Astrocyte of the spinal cord (primary cell): ENCODE measurements around the gene CSRP3.

Experiments used
- DNase-seq: peaks from one replicate; pipeline ENCODE4 v3.0.0; 2011; ENCODE audit warnings: low read depth, low spot score
- H3K4me3 ChIP-seq: 2 replicates; pipeline ENCODE4 v1.5.1; 2011; ENCODE audit warnings: low read depth, mild to moderate bottlenecking, low read length, moderate library complexity
- in situ Hi-C: cut with HindIII; loops from 2 replicates; pipeline ENCODE4 v1.10.0; 2017; ENCODE audit warnings: low sequenced_read_pairs
- TF ChIP-seq, protein P1 (sequence below): IDR thresholded peaks from 2 replicates; pipeline ENCODE4 v1.5.1; 2012; ENCODE audit warnings: low read depth, mild to moderate bottlenecking, low read length, inconsistent platforms

The CSRP3 gene

DNA sequence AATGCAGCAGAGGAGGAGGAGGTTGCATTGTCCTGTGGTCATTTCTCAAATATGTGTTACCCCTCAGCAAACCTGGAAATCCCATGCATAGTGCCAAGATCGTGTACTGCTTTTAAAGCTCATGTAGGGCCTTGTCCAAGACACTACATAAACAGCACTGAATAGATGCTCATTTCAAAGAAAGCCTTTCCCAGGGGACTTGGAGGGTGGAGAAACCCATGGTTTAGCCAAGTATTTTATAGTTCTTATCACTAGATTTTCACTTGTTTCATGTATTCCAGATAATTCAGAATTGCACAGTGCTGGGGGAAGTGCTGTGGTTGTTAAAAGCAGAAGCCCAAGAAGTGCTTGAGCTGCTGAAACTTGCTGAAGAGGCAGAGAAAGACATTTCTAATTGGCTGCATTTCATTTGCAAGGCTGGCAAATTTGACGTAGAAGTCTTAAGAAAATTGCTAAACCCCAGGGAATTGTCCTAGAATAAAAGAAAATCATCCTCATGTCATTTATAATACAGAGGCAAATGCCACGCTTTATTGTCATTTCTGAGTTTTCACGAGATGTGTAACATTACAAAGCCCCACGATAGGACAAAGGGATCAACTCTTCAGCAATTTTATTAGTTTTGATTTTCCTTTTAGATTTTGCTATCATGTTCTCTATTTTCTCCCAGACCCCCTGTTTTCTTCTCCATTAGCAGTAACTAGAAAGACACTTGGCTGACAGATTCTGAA lies 20.1 kb downstream of the CSRP3 start:
- in situ Hi-C loops, result no loop called here

DNA sequence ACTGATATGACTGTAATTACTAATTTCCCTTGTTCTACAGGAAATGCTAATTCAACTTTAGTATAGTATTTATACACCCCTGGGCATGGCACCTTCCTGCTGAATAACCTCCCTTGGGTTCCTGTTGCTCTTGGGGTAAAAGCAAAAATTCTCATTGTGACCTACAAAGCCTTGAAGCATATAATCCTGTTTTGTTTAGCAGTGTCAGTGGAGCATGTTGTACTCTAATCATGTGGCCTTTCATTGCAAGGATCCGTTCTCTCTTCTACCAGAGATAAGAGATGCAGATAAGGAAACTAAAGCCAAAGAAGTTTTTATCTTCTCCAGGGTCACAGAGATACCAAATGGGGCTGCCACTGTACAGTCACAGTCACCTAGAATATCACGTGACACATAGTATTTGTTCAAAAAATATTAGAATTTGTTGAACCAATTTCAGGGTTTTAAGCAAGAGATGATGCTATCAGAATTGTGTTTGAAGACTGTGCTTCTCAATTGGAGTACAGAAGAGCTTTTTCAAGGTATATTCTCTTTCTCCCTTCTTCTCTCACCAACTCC lies 25.1 kb downstream of the CSRP3 start:
- H3K4me3 ChIP-seq, result no peak overlapping the region
- in situ Hi-C loops, result no loop called here
- TF ChIP-seq, protein P1, sequence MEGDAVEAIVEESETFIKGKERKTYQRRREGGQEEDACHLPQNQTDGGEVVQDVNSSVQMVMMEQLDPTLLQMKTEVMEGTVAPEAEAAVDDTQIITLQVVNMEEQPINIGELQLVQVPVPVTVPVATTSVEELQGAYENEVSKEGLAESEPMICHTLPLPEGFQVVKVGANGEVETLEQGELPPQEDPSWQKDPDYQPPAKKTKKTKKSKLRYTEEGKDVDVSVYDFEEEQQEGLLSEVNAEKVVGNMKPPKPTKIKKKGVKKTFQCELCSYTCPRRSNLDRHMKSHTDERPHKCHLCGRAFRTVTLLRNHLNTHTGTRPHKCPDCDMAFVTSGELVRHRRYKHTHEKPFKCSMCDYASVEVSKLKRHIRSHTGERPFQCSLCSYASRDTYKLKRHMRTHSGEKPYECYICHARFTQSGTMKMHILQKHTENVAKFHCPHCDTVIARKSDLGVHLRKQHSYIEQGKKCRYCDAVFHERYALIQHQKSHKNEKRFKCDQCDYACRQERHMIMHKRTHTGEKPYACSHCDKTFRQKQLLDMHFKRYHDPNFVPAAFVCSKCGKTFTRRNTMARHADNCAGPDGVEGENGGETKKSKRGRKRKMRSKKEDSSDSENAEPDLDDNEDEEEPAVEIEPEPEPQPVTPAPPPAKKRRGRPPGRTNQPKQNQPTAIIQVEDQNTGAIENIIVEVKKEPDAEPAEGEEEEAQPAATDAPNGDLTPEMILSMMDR, result no peak
- DNase-seq, result no peak

More for the DNA sequence above, 20.1 kb downstream of the CSRP3 start:
- DNase-seq, result no peak
- TF ChIP-seq, protein P1, result no peak
- no peak overlapping the region for H3K4me3 ChIP-seq

DNA sequence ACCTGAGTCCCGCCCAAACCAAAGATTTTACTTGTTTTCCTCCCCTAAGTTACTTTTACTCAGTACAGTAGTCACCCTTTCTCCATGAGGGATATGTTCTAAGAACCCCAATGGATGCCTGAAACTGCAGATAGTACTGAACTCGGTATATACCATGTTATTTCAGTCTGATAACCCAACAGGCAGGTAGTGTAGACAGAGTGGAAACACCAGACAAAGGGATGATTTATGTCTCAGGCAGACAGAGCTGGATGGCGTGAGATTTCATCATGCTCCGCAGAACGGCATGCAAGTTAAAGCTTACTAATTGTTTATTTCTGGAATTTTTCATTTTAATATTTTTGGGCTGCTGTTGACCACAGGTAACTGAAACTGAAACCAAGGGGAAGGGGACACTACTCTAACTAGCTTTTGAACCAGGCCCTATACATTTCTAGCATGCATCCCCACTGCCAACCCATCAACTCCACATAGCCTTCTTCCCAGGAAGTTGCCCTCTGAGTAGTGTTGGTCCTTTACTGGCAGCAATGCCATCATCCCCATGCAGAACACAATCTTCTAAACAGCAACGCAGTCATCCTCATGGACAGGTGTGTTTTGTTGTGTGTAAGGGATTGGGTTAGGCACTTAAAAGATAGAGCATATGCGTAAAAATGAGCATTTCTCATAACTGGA lies 27.7 kb downstream of the CSRP3 start:
- no peak for DNase-seq
- H3K4me3 ChIP-seq, result no peak overlapping the region
- in situ Hi-C loops, result no loop called here
- TF ChIP-seq, protein P1, result no peak

DNA sequence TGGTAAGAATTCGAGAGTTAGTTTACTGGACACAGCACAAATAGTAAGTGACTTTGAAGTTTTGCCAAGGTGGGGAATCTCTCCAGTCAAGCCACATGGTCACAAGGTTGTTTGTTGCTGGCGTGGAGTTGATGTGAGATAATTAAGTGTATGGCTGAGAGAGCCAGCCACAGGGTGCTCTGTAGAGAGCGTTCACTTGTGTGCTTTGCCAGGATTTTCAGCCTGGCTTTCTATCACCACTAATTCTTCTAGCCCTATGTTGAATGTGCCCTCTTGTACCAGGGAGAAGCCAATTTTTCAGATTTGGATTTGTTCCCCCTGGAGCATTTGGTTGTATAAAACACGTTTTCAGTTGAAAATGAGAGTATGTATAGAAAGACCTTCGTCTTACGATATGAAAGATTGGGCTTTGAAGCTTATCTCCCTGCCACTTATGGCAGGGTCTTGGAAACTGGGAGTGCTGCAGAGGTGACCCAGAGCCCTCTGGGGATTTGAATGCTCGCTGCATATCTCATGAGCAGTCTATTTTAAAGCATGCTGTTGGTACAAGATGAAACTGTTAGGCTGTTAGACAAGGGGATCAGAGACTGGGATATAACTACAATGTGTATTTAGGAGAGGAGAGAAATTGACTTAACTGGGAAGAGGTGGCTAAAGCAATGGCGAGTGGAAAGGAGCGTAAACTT lies 28.6 kb downstream of the CSRP3 start:
- no peak for DNase-seq
- in situ Hi-C loops, result no loop called here
- TF ChIP-seq, protein P1, result no peak
- H3K4me3 ChIP-seq, result no peak overlapping the region

DNA sequence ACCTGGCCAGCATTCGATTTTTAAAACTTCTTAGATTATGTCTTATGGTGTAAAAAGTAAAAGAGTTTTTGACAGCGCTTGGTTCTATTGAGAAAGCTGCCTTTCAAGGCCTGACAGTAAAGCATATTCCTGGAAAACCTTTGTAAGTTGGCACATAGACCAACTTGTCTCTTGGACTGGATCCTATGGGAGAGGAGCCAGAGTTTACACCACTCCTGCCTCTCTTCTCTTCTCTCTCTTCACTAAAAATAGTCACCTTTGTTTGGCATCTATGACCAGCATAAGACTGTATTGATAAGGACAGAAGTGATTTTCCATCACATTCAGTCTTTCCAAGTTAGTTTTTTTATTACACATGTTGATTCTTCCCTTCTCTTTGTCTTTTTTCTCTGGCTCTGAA lies 33.7 kb downstream of the CSRP3 start:
- TF ChIP-seq, protein P1, result no peak
- in situ Hi-C loops, result no loop called here
- no peak overlapping the region for H3K4me3 ChIP-seq
- no peak for DNase-seq

DNA sequence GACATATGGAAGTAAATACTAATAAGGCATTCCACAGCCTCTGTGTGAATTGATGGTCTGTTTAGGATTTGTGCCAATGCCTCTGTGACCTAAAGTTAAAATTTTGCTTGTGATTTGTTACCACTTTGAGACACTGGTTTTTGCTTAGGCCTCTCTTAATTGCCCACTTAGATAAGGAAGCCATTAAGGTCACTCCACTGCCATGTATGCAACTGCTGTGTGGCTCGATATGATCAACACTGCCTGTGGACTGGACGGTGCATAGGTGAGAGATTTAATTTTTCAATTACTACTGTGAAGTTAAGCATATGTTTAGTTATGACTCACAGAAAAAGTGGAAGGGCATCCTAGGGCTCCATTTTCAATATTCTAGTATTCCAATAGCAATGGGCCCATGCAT lies 36.9 kb downstream of the CSRP3 start:
- in situ Hi-C loops, result no loop called here

More for the DNA sequence above, 36.9 kb downstream of the CSRP3 start:
- H3K4me3 ChIP-seq, result no peak overlapping the region
- no peak for DNase-seq
- TF ChIP-seq, protein P1, result no peak
